Adrenal gland (tissue), 12 donors: ENCODE data around the gene TMEM63A. TPM values are rescaled to one million over a fixed set of nuclear protein-coding genes. Genes with fewer than 3 reads are reported as not detected.
A peak's percentile ranks its signal among the peaks of the same experiment; 100 is the strongest.

Experiments
- DNase-seq, 7 donors: peaks; one replicate each; pipeline ENCODE4 v3.0.0-alpha.2; 2019 to 2020
- H3K27ac ChIP-seq, 5 donors: fragments of 200-600 bp; sonication (generic) in 4 of 5; 1 replicate in 3 of 5; 2 replicates in 2 of 5; pipeline versions ENCODE4 v1.5.1 to v1.8.0; 2016 to 2020; ENCODE audit warnings: mild to moderate bottlenecking in 1 of 5
- H3K27me3 ChIP-seq: fragments of 200-600 bp; 2 replicates; pipeline ENCODE4 v1.8.0; 2021
- H3K36me3 ChIP-seq, 2 donors: fragments of 200-600 bp; replicated peaks in 1 of 2; 1 replicate in 1 of 2; 2 replicates in 1 of 2; pipeline versions ENCODE4 v1.5.1 to v1.8.0; 2018 to 2022
- H3K4me1 ChIP-seq, 2 donors: fragments of 200-600 bp; replicated peaks in 1 of 2; 1 replicate in 1 of 2; 2 replicates in 1 of 2; pipeline versions ENCODE4 v1.5.1 to v1.8.0; 2018 to 2021
- H3K4me3 ChIP-seq, 4 donors: fragments of 200-600 bp; sonication (generic) in 3 of 4; one replicate each; pipeline ENCODE4 v1.5.1; 2016 to 2018
- H3K9me3 ChIP-seq, 3 donors: fragments of 200-600 bp; sonication (generic) in 1 of 3; replicated peaks in 1 of 3; 1 replicate in 2 of 3; 2 replicates in 1 of 3; pipeline versions ENCODE4 v1.5.1 to v1.8.0; 2016 to 2021
- POLR2A ChIP-seq, 2 donors: fragments of 450-650 bp; IDR thresholded peaks; one replicate each; pipeline ENCODE4 v1.6.1; 2017; ENCODE audit warnings: antibody characterized with exemption in 2 of 2, mild to moderate bottlenecking in 2 of 2, moderate library complexity in 1 of 2
- WGBS, 4 donors: extraction: QIAGEN DNeasy Blood & Tissue Kit in 2 of 4; methylation state at CpG; one replicate each; pipeline versions ENCODE4 v1.1.5 to v1.1.7; 2013 to 2017; 5-methylcytosine and 5-hydroxymethylcytosine counted together
- intact Hi-C, 2 donors: fragments of 100-400 bp; cut with DNase I; formaldehyde crosslinking; loops; one replicate each; pipeline versions ENCODE4 v1.14.1 to v1.15.0; 2022 to 2023
- polyA plus RNA-seq, 3 donors: library from polyadenylated mRNA; stranded (reverse); fragments of 200-250 nt in 2 of 3; fragments of 350-450 nt in 1 of 3; fragmentation: Illumina TruSeq in 1 of 3; extraction: RNeasy Lipid Tissue Mini Kit (QIAGEN cat#74804) in 1 of 3; gene quantifications; one replicate each; pipeline ENCODE4 v1.2.3, GENCODE V29; 2013 to 2014
- total RNA-seq, 9 donors: library from RNA; depleted of rRNA in 4 of 9; stranded (reverse); fragments of >200 nt in 4 of 9; fragments of 120-200 nt in 1 of 9; fragmentation: NEBNext Ultra II Directional in 1 of 9; extraction: Animal tissue kit (Norgen Biotek cat#: 25700) in 1 of 9; gene quantifications; one replicate each; pipeline versions ENCODE4 v1.1.0 to v1.2.4, GENCODE V29; 2013 to 2023
- TF ChIP-seq, protein P1 (sequence below), 6 experiments: fragments of 450-650 bp in 4 of 6; fragments of 200-600 bp in 2 of 6; sonication (generic) in 1 of 6; IDR thresholded peaks; 1 replicate in 5 of 6; 2 replicates in 1 of 6; pipeline versions ENCODE4 v1.5.1 to v1.8.0; 2016 to 2021; ENCODE audit warnings: antibody characterized with exemption in 6 of 6, mild to moderate bottlenecking in 2 of 6, moderate library complexity in 1 of 6
- donor health status: healthy with polysubstance abuse.
- donor health status: Bipolar disorder and iron deficiency.
- donor health status: DM: yes; HTN: yes; CAD: no.
- donor health status: DM: no; HTN: no; CAD: no.
- donor health status: DM: no; HTN: no; CAD: no.
- donor health status: DM: yes; HTN: yes; CAD: no.

The TMEM63A gene
- total and polyA plus RNA-seq, 12 donors, result 13.9 to 96.9 (median 52.3) TPM

DNA sequence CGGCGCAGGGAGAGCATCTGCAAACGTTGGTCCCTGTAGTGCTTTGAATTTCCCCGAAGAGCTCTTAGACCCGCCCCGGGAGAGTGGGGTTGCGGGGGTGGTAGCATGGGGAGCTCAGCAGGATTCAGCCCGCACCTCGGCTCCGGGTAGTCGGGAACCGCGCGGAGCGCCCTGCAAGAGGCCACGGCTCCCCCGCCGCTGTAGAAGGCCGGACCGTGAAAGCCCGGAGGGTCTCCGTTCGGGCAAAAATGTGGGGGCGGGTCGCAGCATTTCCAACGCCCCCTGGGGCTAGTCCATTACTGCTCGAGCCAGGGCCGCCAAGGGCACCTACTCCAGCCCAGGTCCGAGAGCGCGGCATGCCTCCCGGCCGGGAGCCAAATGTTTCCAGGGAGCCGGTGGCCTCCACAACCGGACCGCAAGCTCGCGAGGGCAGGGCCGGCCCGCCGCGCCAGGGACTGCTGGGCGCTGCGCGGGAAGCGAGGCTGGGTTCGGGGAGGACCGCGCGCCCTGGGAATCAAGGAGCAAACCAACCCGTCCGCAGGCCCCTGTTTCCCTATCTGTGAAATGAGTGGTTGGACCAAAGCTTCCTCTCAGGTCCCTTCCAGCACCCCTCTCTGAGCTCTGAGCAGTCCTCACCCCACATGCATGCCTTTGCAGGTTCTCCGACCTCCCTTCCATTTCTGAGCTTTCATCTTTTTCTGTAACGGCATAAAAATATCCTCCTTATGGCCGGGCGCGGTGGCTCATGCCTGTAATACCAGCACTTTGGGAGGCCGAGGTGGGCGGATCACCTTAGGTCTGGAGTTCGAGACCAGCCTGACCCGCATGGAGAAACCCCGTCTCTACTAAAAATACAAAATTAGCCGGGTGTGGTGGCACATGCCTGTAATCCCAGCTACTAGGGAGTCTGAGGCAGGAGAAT is 775 bp upstream of the TMEM63A start:
- Histone ChIP-seq H3K9me3 (no peaks in the 10 kb centered on the region), H3K27ac (peak overlapping the region; percentile 61 to 93 (median 90)), H3K4me1 (peaks cover 28 to 32% of the 10 kb centered on the region in 2 donors), H3K4me3 (peak overlapping the region; percentile 67 to 96 (median 88)), H3K27me3 (no peaks in the 10 kb centered on the region), H3K36me3 (no peaks in the 10 kb centered on the region)
- 5 to 25% (median 14%) methylated on average over 14 to 63 of the region's 63 CpGs for WGBS, 4 donors
- no peak for TF ChIP-seq POLR2A (IDR thresholded peaks at IDR 0.05)
- TF ChIP-seq, protein P1, sequence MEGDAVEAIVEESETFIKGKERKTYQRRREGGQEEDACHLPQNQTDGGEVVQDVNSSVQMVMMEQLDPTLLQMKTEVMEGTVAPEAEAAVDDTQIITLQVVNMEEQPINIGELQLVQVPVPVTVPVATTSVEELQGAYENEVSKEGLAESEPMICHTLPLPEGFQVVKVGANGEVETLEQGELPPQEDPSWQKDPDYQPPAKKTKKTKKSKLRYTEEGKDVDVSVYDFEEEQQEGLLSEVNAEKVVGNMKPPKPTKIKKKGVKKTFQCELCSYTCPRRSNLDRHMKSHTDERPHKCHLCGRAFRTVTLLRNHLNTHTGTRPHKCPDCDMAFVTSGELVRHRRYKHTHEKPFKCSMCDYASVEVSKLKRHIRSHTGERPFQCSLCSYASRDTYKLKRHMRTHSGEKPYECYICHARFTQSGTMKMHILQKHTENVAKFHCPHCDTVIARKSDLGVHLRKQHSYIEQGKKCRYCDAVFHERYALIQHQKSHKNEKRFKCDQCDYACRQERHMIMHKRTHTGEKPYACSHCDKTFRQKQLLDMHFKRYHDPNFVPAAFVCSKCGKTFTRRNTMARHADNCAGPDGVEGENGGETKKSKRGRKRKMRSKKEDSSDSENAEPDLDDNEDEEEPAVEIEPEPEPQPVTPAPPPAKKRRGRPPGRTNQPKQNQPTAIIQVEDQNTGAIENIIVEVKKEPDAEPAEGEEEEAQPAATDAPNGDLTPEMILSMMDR (IDR thresholded peaks at IDR 0.05), result no peak
- DNase-seq, result peak; percentile 62 to 76 (median 71)
- intact Hi-C loops, result no loop called here

DNA sequence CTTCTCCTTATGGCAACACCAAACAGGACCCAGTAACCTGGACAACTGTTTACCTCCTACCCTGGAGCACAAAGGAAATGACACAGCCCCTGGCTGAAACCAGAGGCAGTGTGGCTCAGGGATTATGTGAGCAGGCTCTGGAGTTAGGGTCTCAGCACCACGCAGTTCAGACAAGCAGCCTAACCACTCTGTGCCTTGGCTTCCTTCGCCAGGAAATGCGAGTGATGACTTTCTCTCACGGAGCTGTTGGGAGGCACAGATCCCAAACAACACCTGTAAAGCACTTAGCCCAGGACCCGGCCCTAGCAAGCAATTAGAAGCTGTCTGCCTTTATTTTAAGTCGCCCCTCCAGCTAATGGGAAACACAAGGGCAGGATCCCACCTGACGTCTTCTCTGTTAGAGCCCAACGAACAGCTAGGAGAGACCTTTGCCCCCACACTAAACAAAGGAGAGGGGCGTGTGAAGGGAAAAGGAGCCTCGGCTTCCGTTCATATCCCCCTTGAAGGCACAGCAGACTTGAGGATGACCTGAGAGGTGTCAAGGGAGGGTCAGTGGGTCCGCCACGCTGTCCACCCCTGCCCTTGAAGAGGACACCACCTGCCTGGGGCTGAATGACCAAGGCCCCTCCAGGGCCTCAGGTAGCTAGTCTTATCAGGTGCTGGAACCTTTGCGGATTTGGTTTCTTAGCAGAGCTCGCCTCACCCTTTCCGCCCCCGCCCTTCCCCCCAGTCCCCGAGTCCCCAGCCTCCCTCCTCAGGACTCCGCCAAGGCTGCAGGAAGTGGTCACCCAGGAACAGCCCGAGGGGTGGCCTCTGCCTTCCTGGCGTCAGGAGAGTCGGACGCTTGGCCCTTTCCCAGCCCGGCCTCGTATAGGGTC is 860 bp downstream of the TMEM63A start:
- peaks cover 28 to 38% of the 10 kb centered on the region in 2 donors for H3K4me1 ChIP-seq
- peak overlapping the region; percentile 67 to 96 (median 88) for H3K4me3 ChIP-seq
- peak; percentile 71 to 83 (median 81) for DNase-seq
- H3K9me3 ChIP-seq, result no peaks in the 10 kb centered on the region
- H3K27ac ChIP-seq, result peak overlapping the region; percentile 61 to 93 (median 90)
- no peaks in the 10 kb centered on the region for H3K36me3 ChIP-seq
- 10 to 16% (median 14%) methylated on average over 12 to 25 of the region's 25 CpGs for WGBS, 4 donors
- TF ChIP-seq POLR2A (IDR thresholded peaks at IDR 0.05), result no peak
- TF ChIP-seq, protein P1 (IDR thresholded peaks at IDR 0.05), result no peak
- H3K27me3 ChIP-seq, result no peaks in the 10 kb centered on the region
- intact Hi-C loops, result no loop called here

DNA sequence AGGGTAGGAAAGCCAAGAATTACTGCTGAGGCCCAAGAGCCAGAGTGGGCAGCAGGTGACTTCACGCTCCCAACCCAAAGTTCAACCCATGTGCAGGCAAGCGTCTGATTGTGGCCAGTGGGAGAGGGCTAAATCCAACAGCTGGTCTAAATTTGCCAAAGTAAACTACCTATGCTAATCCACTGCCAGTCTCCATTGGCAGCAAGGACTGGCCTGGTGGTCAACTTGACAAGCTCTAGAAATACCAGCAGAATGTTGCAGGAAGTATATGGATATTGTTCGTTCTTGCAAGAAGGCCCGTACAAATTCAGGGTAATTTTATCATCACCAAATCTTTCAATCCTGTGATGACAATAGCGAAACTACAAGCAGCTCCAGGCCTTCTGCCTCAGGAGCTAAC is 1.5 kb downstream of the TMEM63A start:
- TF ChIP-seq POLR2A (IDR thresholded peaks at IDR 0.05), result no peak
- TF ChIP-seq, protein P1 (IDR thresholded peaks at IDR 0.05), result no peak
- H3K4me3 ChIP-seq, result peak overlapping the region in 1 of 4 donors; percentile 80

DNA sequence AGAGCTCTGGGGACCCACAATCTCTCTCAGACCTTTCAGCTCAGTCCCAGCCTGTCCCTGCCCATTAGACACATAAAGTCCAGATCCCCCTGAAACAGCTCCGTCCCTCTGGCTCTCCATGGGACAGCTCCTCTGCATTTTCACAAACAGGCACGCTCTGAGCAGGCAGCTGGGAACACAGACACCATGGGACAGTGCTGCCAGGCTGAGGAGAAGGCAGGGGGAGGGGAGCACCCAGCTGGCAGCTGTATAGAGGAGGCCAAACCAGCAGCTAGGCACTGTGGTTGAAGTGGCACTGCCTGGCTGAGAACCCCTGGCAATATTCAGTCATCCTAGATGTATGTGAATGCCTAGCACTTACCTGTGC is 2.0 kb downstream of the TMEM63A start:
- Histone ChIP-seq H3K4me1 (peaks cover 28 to 38% of the 10 kb centered on the region in 2 donors), H3K27me3 (no peaks in the 10 kb centered on the region), H3K9me3 (no peaks in the 10 kb centered on the region), H3K4me3 (no peak overlapping the region), H3K27ac (peak overlapping the region in 2 of 5 donors; percentile 90 to 93), H3K36me3 (no peaks in the 10 kb centered on the region)
- WGBS, 4 donors, result 83 to 93% (median 92%) methylated on average over 2 of the region's 2 CpGs; no CpG with 5 or more reads in 1 of the 4 donors
- intact Hi-C loops, result no loop called here
- peak in 3 of 7 donors; percentile 41 to 46 (median 41) for DNase-seq
- no peak for TF ChIP-seq POLR2A (IDR thresholded peaks at IDR 0.05)
- TF ChIP-seq, protein P1 (IDR thresholded peaks at IDR 0.05), result no peak

More for the DNA sequence above, 1.5 kb downstream of the TMEM63A start:
- H3K27me3 ChIP-seq, result no peaks in the 10 kb centered on the region
- no peak for DNase-seq
- 67 to 73% (median 72%) methylated on average over 5 of the region's 5 CpGs for WGBS, 4 donors
- peaks cover 28 to 38% of the 10 kb centered on the region in 2 donors for H3K4me1 ChIP-seq
- intact Hi-C loops, result no loop called here
- H3K36me3 ChIP-seq, result no peaks in the 10 kb centered on the region
- no peaks in the 10 kb centered on the region for H3K9me3 ChIP-seq
- peak overlapping the region in 3 of 5 donors; percentile 83 to 93 (median 90) for H3K27ac ChIP-seq
